C4-2B (cell line): ENCODE results near the gene RC3H1.

Experiments used
- CTCF ChIP-seq: fragments of 450-650 bp; conservative IDR thresholded peaks from 2 replicates; pipeline ENCODE4 v1.5.1; 2017; ENCODE audit warnings: mild to moderate bottlenecking
- ZFX ChIP-seq: fragments of 450-650 bp; IDR thresholded peaks from 2 replicates; pipeline ENCODE4 v1.6.1; 2017

GRCh38 chr1:174044418-174045222 lies 22.5 kb upstream of the RC3H1 start:
- TF ChIP-seq CTCF (no peak), ZFX (no peak)
